Coronary artery (tissue), 2 donors: ENCODE data around the gene BCKDK.

ENCODE experiments used
- DNase-seq: peaks from one replicate; pipeline ENCODE4 v3.0.0-alpha.2; 2017; ENCODE audit warnings: low spot score
- H3K27ac ChIP-seq, 2 donors: fragments of 200-600 bp; sonication (generic); one replicate each; pipeline ENCODE4 v1.5.1; 2016 to 2019
- H3K4me3 ChIP-seq: fragments of 200-600 bp; sonication (generic); 2 replicates; pipeline ENCODE4 v1.5.1; 2016; ENCODE audit warnings: mild to moderate bottlenecking, moderate library complexity
- CTCF ChIP-seq: fragments of 200-600 bp; sonication (generic); IDR thresholded peaks from one replicate; pipeline ENCODE4 v1.5.1; 2019; ENCODE audit warnings: antibody characterized with exemption

Gene BCKDK

GRCh38 chr16:31080756-31081419 lies 27.3 kb upstream of the BCKDK start:
- H3K4me3 ChIP-seq: no peak overlapping the region
- no peak overlapping the region for H3K27ac ChIP-seq
- no peak for TF ChIP-seq CTCF
- DNase-seq: no peak

- no peak for DNase-seq
- Histone ChIP-seq H3K27ac (no peak overlapping the region), H3K4me3 (no peak overlapping the region)
- TF ChIP-seq CTCF: no peak
Observed at GRCh38 chr16:31081428-31082351, 26.5 kb upstream of the BCKDK start.

GRCh38 chr16:31082368-31083045 lies 25.7 kb upstream of the BCKDK start:
- peak overlapping the region in 1 of 2 donors; percentile 28 for H3K27ac ChIP-seq
- TF ChIP-seq CTCF: no peak
- H3K4me3 ChIP-seq: no peak overlapping the region
- DNase-seq: no peak

- no peak for DNase-seq
- H3K27ac ChIP-seq: peak overlapping the region in 1 of 2 donors; percentile 28
- TF ChIP-seq CTCF: no peak
Observed at GRCh38 chr16:31083081-31083480, 25.1 kb upstream of the BCKDK start.

GRCh38 chr16:31083556-31083955 lies 24.6 kb upstream of the BCKDK start:
- DNase-seq: no peak
- Histone ChIP-seq H3K27ac (no peak overlapping the region), H3K4me3 (no peak overlapping the region)
- TF ChIP-seq CTCF: no peak

More at GRCh38 chr16:31083081-31083480, 25.1 kb upstream of the BCKDK start:
- H3K4me3 ChIP-seq: no peak overlapping the region

GRCh38 chr16:31083981-31084380 lies 24.2 kb upstream of the BCKDK start:
- Histone ChIP-seq H3K4me3 (no peak overlapping the region), H3K27ac (no peak overlapping the region)
- DNase-seq: no peak
- no peak for TF ChIP-seq CTCF
